Suprapubic skin (tissue), 4 donors: ENCODE results near the gene ST6GALNAC6.

Experiments used
- EP300 ChIP-seq: sonication (generic); formaldehyde crosslinking; IDR thresholded peaks from one replicate; pipeline ENCODE4 v1.6.1; 2017; ENCODE audit warnings: antibody characterized with exemption
- POLR2A ChIP-seq, 2 donors: fragments of 450-650 bp; IDR thresholded peaks; one replicate each; pipeline ENCODE4 v1.6.1; 2017; ENCODE audit warnings: antibody characterized with exemption in 2 of 2, mild to moderate bottlenecking in 2 of 2, moderate library complexity in 2 of 2
- POLR2AphosphoS5 ChIP-seq, 3 donors: sonication (generic); formaldehyde crosslinking; IDR thresholded peaks; one replicate each; pipeline ENCODE4 v1.6.1; 2017; ENCODE audit warnings: antibody characterized with exemption in 3 of 3
- TF ChIP-seq, protein P1 (sequence below), 2 donors: fragments of 200-600 bp in 1 of 2; fragments of 450-650 bp in 1 of 2; sonication (generic) in 1 of 2; IDR thresholded peaks; one replicate each; pipeline ENCODE4 v1.5.1; 2016 to 2019; ENCODE audit warnings: antibody characterized with exemption in 2 of 2, mild to moderate bottlenecking in 1 of 2, moderate library complexity in 1 of 2

DNA sequence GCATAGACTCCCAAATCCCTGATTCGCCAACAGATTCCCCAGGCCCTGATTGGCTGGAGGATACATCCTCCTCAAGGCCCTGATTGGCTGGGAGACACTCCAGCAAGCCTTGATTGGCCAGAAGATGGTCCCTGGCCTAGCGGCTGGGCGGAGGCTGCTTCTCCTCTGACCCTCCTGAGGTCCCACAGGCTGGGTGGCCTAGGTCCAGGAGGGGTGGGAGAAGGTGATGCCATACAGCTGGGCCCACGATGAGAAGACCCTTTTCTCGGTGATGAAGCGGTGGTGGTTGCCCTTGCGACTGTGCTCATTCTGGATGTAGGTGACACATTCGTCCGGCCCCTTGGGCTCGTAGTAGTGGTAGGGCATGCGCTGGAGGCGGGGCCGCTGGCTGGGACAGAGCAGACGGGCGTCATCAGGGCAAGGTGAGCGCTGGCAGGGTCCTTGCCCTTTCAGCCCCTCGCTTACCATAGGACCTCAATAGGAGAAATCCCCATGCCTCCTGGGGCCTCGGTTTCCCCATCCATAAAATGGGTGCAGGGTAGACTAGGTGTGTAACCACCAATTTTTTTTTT, 12.9 kb downstream of the ST6GALNAC6 start:
- TF ChIP-seq, protein P1, sequence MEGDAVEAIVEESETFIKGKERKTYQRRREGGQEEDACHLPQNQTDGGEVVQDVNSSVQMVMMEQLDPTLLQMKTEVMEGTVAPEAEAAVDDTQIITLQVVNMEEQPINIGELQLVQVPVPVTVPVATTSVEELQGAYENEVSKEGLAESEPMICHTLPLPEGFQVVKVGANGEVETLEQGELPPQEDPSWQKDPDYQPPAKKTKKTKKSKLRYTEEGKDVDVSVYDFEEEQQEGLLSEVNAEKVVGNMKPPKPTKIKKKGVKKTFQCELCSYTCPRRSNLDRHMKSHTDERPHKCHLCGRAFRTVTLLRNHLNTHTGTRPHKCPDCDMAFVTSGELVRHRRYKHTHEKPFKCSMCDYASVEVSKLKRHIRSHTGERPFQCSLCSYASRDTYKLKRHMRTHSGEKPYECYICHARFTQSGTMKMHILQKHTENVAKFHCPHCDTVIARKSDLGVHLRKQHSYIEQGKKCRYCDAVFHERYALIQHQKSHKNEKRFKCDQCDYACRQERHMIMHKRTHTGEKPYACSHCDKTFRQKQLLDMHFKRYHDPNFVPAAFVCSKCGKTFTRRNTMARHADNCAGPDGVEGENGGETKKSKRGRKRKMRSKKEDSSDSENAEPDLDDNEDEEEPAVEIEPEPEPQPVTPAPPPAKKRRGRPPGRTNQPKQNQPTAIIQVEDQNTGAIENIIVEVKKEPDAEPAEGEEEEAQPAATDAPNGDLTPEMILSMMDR (IDR thresholded peaks at IDR 0.05) = no peak
- TF ChIP-seq EP300 (no peak), POLR2AphosphoS5 (IDR thresholded peaks at IDR 0.05) (no peak), POLR2A (IDR thresholded peaks at IDR 0.05) (no peak)
